OCI-LY3 (cell line): ENCODE results near the gene DNAJA1.
A peak's percentile ranks its signal among the peaks of the same experiment; 100 is the strongest.

Experiments used
- H2AFZ ChIP-seq: fragments of 200-600, 300-600 bp; shearing (Covaris generic); 2 replicates; pipeline ENCODE4 v1.6.0; 2014; ENCODE audit warnings: antibody characterized with exemption, low read depth, low read length
- H3K27ac ChIP-seq: fragments of 200-600, 300-600 bp; sonication (generic); 2 replicates; pipeline ENCODE4 v1.5.1; 2014; ENCODE audit warnings: mild to moderate bottlenecking, low read length, moderate library complexity, mixed read lengths
- H3K27me3 ChIP-seq: fragments of 200-600, 300-600 bp; sonication (generic); 2 replicates; pipeline ENCODE4 v1.6.1; 2014; ENCODE audit warnings: low read depth, low read length, mixed read lengths
- H3K36me3 ChIP-seq: fragments of 200-600, 300-600 bp; sonication (generic); replicated peaks from 2 replicates; pipeline ENCODE3; 2014; ENCODE audit warnings: low read depth, low read length, mixed read lengths
- H3K4me1 ChIP-seq: fragments of 300-600, 200-600 bp; sonication (generic); 2 replicates; pipeline ENCODE4 v1.6.1; 2014; ENCODE audit warnings: low read length, mixed read lengths
- H3K4me2 ChIP-seq: fragments of 200-600, 300-600 bp; sonication (generic); 2 replicates; pipeline ENCODE4 v1.6.1; 2014; ENCODE audit warnings: low read length, mixed read lengths
- H3K4me3 ChIP-seq: fragments of 300-600, 200-600 bp; sonication (generic); 2 replicates; pipeline ENCODE4 v1.5.1; 2014; ENCODE audit warnings: antibody characterized with exemption, mild to moderate bottlenecking, low read length, moderate library complexity
- H3K79me2 ChIP-seq: fragments of 300-600, 200-600 bp; shearing (Covaris generic); 2 replicates; pipeline ENCODE4 v1.6.1; 2014; ENCODE audit warnings: mild to moderate bottlenecking, low read length, mixed read lengths
- H3K9ac ChIP-seq: fragments of 300-600, 200-600 bp; shearing (Covaris generic); 2 replicates; pipeline ENCODE4 v1.6.0; 2014; ENCODE audit warnings: mild to moderate bottlenecking, low read length, moderate library complexity
- H3K9me3 ChIP-seq: fragments of 200-600, 300-600 bp; shearing (Covaris generic); 2 replicates; pipeline ENCODE4 v1.6.1; 2014; ENCODE audit warnings: low read length, mixed read lengths; ENCODE audit not compliant: insufficient read depth
- H4K20me1 ChIP-seq: fragments of 200-600, 300-600 bp; sonication (generic); 2 replicates; pipeline ENCODE4 v1.6.1; 2016; ENCODE audit warnings: low read length, mixed read lengths; ENCODE audit not compliant: insufficient read depth
- EZH2phosphoT487 ChIP-seq: fragments of 200-600 bp; shearing (Covaris generic); IDR thresholded peaks from 2 replicates; pipeline ENCODE4 v1.6.1; 2018; ENCODE audit warnings: antibody characterized with exemption, mixed run types, low read depth
- TF ChIP-seq, protein P1 (sequence below): fragments of 200-600, 300-600 bp; sonication (generic); IDR thresholded peaks from 2 replicates; pipeline ENCODE4 v1.5.1; 2014; ENCODE audit warnings: antibody characterized with exemption, low read length, low read depth

The DNAJA1 gene

DNA sequence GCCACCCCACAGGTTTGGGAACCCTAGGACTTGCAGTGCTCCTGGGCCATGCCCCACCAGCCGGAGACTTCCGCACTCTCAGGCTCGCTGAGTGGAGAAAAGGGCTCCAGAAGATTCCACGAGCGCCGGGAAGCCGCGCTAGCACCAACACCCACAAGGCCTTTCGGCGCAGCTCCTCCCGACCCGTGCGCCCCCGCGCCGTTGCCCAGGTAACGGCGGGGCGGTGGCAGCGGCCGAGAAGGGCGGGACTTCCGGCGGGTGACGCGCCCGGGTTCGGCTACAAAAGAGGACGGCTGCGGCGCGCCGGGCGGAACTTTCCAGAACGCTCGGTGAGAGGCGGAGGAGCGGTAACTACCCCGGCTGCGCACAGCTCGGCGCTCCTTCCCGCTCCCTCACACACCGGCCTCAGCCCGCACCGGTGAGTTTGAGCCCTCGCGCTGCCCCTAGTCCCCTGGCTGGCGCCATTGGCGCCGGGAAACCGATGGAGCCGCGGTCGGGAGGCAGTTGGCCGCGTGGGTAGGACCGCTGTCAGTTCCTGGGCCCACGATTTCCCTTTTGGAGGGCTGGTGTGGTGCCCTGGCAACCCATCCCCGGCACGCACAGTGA, at the start of gene DNAJA1:
Gene DNAJA1, plus strand, starts transcription at position 308 of the 606 bp plus-strand sequence. CDS start 1,212 bp downstream, outside the sequence.
- H3K27ac ChIP-seq, result peak within 1 kb of the TSS; percentile 83
- H3K9ac ChIP-seq, result peak within 1 kb of the TSS; percentile 97
- TF ChIP-seq, protein P1, sequence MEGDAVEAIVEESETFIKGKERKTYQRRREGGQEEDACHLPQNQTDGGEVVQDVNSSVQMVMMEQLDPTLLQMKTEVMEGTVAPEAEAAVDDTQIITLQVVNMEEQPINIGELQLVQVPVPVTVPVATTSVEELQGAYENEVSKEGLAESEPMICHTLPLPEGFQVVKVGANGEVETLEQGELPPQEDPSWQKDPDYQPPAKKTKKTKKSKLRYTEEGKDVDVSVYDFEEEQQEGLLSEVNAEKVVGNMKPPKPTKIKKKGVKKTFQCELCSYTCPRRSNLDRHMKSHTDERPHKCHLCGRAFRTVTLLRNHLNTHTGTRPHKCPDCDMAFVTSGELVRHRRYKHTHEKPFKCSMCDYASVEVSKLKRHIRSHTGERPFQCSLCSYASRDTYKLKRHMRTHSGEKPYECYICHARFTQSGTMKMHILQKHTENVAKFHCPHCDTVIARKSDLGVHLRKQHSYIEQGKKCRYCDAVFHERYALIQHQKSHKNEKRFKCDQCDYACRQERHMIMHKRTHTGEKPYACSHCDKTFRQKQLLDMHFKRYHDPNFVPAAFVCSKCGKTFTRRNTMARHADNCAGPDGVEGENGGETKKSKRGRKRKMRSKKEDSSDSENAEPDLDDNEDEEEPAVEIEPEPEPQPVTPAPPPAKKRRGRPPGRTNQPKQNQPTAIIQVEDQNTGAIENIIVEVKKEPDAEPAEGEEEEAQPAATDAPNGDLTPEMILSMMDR, result no peak
- TF ChIP-seq EZH2phosphoT487, result no peak
- H3K36me3 ChIP-seq, result peaks cover 46% of the 10 kb centered on the region
- peak within 1 kb of the TSS; percentile 40; the same call in 1 of the 2 replicates for H2AFZ ChIP-seq
- peaks cover 31% of the 10 kb centered on the region for H3K4me1 ChIP-seq
- no peaks in the 10 kb centered on the region for H3K27me3 ChIP-seq
- peaks cover 35% of the 10 kb centered on the region for H4K20me1 ChIP-seq
- no peaks in the 10 kb centered on the region for H3K9me3 ChIP-seq
- H3K79me2 ChIP-seq, result peaks cover 97% of the 10 kb centered on the region
- H3K4me2 ChIP-seq, result peak within 1 kb of the TSS; percentile 98
- peak within 1 kb of the TSS; percentile 91 for H3K4me3 ChIP-seq

DNA sequence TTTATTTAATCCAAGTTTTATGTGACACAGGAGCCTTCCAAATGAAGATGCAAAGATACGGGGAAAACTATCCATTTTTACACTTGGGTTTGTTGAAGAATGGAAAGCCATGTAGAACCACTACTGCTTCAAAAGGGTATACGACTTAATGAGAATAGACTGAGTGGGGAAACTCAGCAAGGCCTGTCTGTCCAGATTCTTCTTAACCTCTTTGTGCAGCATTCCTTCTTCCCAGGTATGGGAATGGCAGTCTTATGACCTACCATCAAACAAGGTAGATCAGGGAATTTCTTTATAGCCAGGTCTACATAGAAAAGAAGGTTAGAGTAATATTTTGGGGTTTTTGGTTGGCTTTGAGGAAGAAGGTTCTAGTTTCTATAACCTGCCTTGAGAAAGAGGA, 47.0 kb upstream of the DNAJA1 start:
- Histone ChIP-seq H2AFZ (no peak overlapping the region), H3K36me3 (peaks cover 28% of the 10 kb centered on the region), H3K9me3 (no peaks in the 10 kb centered on the region), H3K4me1 (no peaks in the 10 kb centered on the region), H3K9ac (no peak overlapping the region), H4K20me1 (no peaks in the 10 kb centered on the region), H3K4me2 (no peak overlapping the region), H3K4me3 (no peak overlapping the region), H3K27me3 (no peaks in the 10 kb centered on the region), H3K27ac (no peak overlapping the region), H3K79me2 (no peaks in the 10 kb centered on the region)
- TF ChIP-seq, protein P1, result no peak
- no peak for TF ChIP-seq EZH2phosphoT487

DNA sequence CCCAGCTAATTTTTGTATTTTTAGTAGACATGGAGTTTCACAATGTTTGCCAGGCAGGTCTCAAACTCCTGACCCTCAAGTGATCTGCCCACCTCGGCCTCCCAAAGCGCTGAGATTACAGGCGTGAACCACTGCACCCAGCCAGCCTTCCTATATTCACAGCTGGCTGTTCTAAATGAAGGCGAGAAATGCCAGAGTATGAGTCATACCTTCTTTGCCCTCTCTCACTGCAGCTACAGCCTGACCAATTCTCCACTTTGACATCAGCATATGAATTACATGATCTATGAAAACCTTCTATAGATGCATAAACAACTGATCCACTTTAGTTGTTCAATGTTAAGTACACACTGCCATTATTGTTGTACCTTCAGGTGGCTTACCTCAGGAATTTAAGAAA, 38.1 kb upstream of the DNAJA1 start:
- no peaks in the 10 kb centered on the region for H3K4me1 ChIP-seq
- H3K9ac ChIP-seq, result no peak overlapping the region

DNA sequence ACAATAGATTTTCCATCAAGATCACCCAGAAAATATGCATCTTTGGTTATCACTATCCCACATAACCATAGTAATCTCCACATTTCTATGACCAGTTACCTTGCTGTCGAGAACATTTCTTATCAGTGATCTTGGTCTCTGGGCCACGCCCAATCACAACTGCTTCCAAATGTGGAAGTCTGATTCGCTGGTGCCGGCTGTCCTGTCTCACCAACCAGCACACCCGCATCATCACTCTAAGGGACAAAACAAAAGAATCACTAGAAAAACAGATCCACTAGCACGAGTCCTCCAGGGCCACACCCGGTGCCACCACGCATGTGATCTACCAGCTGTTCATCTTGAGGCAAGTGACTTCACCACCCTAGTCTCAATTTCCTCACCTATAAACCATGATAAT, 35.4 kb upstream of the DNAJA1 start:
- H2AFZ ChIP-seq, result no peak overlapping the region
- H3K9ac ChIP-seq, result no peak overlapping the region
- peaks cover 6% of the 10 kb centered on the region; the same call in 1 of the 2 replicates for H4K20me1 ChIP-seq
- H3K27ac ChIP-seq, result no peak overlapping the region
- TF ChIP-seq EZH2phosphoT487, result no peak
- TF ChIP-seq, protein P1, result no peak
- no peaks in the 10 kb centered on the region for H3K27me3 ChIP-seq
- H3K4me3 ChIP-seq, result no peak overlapping the region
- H3K79me2 ChIP-seq, result peaks cover 34% of the 10 kb centered on the region
- no peaks in the 10 kb centered on the region for H3K4me1 ChIP-seq
- peaks cover 31% of the 10 kb centered on the region for H3K36me3 ChIP-seq
- H3K9me3 ChIP-seq, result no peaks in the 10 kb centered on the region
- no peak overlapping the region for H3K4me2 ChIP-seq

More for the DNA sequence above, 38.1 kb upstream of the DNAJA1 start:
- Histone ChIP-seq H3K27ac (no peak overlapping the region), H3K9me3 (no peaks in the 10 kb centered on the region), H3K79me2 (peaks cover 11% of the 10 kb centered on the region), H3K36me3 (peaks cover 46% of the 10 kb centered on the region), H3K27me3 (no peaks in the 10 kb centered on the region), H3K4me3 (no peak overlapping the region), H3K4me2 (no peak overlapping the region), H2AFZ (no peak overlapping the region), H4K20me1 (peaks cover 2% of the 10 kb centered on the region)
- TF ChIP-seq EZH2phosphoT487, result no peak
- TF ChIP-seq, protein P1, result no peak
